Stimulated activated CD4-positive, alpha-beta T cell treated with anti-CD3 and anti-CD28 coated beads, Interleukin-2, amount 100 ng/mL, for 4 hours (primary cell): ENCODE results near the gene MINK1.

Experiments
- DNase-seq: peaks from one replicate; pipeline ENCODE4 v3.0.0-alpha.2; 2020; ENCODE audit warnings: low read depth

MINK1 gene

GRCh38 chr17:4933646-4934045 is 100.5 kb downstream of the MINK1 start:
- DNase-seq = no peak

DNA sequence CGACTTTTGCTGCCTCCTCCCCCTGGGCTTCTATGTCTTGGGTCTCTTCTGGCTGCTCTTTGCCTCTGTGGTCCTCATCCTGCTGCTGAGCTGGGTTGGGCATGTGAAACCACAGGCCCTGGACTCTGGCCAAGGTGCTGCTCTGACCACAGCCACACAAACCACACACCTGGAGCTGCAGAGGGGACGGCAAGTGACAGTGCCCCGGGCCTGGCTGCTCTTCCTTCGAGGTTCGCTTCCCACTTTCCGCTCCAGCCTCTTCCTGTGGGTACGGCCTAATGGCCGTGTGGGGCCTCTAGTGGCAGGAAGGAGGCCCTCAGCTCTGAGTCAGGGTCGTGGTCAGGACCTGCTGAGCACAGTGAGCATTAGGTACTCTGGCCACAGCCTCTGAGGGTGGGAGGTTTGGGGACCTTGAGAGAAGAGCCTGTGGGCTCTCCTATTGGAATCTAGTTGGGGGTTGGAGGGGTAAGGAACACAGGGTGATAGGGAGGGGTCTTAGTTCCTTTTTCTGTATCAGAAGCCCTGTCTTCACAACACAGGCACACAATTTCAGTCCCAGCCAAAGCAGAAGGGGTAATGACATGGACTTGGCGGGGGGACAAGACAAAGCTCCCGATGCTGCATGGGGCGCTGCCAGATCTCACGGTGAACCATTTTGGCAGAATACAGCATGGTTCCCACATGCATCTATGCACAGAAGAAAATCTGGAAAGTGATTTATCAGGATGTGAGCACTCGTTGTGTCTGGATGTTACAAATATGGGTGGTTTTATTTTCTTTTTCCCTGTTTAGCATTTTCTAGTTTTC is 101.2 kb downstream of the MINK1 start:
- no peak for DNase-seq

GRCh38 chr17:4935650-4936049 is 102.5 kb downstream of the MINK1 start:
- no peak for DNase-seq

DNA sequence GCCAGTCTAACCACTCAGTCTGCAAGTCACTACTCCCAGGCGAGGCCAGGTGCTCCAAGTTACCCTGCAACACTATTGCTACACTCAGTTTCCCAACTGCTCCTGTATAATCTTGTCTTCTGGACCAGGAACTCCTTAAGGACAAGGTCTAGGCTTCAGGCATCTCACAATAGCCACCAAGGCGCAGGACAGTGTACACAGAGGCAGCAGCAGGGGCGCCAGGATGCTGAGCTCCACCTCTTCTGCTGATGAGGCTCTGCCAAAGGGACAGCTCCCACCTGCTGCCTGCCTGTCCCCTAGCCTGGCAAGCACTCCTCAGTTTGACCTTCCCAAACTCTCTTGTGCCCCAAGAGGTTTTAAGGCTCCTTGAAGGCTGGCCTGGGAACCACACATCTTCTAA is 103.3 kb downstream of the MINK1 start:
- DNase-seq = no peak

GRCh38 chr17:4937553-4937952 is 104.4 kb downstream of the MINK1 start:
- DNase-seq = no peak

DNA sequence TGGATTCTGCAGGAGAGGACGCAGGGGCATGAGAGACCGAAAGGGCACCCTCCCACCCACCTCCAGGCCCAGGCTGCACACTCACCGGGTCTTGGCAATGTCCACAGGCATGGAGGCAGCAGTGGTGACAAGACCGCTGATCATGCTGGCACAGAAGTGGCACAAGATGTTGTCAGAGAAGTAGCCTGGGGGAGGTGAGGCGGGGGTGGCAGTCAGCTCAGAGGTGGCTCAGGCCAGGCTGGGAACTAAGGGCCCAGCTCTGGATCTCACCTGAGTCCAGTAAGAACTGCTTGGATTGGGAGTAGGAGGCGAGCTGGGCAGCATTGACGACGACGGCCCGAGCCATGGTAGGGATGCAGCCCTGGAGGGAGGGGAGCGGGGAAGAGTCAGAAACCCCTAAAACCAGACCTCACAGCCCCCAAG is 104.9 kb downstream of the MINK1 start:
- DNase-seq = no peak

DNA sequence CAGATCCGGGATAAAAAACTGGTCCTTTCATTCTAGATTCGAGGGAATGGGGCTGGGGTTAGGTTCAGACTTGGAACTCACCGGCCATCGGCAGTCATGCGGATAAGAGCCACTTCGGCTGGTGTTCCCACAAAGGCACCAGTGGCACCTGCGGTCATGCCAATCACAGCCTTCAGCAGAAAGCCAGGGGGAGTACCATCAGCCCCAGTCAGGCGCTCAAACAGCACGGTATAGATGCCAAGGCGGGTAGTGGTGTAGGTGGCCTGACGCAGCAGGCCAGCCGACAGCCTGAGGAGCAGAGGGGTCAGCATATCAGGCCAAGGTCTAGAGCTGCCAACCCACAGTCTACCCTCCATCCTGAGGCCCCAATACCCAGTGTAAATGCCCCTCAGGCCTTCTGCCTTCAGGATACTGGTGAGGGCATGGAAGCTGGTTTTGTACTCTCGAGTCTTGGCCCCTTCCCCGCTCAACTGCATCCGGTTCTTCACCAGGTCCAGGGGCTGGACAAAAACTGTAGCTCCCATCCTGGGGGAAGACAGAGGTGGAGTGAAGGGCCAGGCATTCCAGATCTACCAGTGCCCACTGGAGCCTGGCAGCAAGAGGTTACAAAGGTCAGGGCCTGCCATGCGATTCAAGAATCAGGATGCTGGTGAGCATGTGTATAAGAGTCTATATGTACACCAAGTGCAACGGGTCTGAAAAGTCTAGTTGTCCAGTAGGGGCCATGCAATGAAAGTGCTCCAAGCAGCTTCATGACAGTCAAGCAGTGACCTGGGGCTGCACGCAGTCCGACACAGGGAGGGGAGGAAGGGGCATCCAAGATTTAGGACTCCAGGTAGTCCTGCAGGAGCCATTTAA is 105.8 kb downstream of the MINK1 start:
- DNase-seq = no peak

DNA sequence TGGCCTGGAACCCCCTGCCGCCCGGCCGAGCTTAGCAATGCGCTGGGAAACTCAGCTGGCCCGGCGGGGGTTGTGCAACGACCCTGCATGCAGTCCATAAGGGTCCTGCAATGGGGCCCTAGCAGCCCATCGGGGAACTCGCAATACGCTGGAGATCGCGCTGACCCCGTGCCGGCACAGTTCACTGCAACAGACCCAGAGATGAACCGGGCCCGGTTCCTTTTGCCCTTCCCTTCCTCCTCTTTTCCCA is 106.3 kb downstream of the MINK1 start:
- no peak for DNase-seq

DNA sequence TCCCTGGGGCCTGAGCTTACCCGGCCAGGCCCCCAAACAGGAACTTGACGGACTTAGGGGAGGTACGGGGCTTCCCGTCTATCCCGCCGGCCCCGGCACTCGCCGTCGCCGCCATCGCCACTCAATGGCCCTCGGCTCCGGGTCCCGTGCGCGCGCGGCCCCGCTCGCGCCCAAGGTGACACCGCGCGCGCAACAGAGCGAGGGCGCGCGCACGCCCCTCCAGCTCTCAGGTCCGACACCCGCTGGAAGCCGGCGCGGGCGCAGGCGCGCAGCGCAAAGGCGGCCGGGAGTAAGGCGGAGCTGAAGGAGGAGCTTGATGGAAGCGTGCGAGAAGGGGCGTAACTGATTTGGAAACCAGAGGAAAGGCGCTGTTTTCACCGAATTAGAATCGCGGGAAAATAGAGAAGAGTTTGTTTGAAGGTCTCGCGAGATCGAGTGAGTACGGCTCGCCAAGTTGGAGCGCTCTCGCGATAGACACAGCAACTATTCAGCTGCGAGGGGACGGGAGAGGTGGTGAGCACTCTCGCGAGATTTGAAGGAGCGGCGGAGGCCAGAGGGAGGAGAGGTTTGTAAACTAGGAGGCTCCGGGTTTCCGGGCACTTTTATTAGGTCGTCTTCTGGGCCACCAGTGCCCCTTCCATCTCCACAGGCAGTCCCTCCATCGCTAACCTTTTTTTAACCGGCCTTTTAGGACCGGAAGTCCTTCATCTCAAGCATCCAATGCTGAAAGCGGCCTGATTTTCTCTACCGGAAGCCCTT is 106.8 kb downstream of the MINK1 start, which contains the start of the genes RNF167 and SLC25A11:
TSS of gene RNF167 (plus strand) at position 473 of the 759 bp plus-strand sequence. CDS start 642 bp downstream, outside the sequence.
TSS of gene SLC25A11 (minus strand) at position 251 of the 759 bp plus-strand sequence. CDS start at position 115, 136 bp downstream.
- peak; percentile 95 for DNase-seq

- DNase-seq = no peak
Observed at GRCh38 chr17:4940555-4941318, 107.6 kb downstream of the MINK1 start.

DNA sequence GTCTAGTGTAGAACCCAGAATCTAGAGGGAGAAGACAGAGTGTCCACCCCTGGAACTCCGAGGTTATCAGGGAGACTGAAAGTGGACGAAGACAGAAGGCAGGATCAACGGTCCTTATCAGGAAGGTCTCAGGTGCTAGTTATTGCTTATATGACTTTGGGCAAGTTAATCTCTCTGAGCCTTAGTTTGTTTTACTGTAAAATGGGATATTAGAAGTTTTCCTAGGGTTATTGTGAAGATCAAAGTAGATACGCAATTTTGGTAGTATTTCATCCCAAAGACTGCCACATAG is 108.1 kb downstream of the MINK1 start:
- DNase-seq = no peak

DNA sequence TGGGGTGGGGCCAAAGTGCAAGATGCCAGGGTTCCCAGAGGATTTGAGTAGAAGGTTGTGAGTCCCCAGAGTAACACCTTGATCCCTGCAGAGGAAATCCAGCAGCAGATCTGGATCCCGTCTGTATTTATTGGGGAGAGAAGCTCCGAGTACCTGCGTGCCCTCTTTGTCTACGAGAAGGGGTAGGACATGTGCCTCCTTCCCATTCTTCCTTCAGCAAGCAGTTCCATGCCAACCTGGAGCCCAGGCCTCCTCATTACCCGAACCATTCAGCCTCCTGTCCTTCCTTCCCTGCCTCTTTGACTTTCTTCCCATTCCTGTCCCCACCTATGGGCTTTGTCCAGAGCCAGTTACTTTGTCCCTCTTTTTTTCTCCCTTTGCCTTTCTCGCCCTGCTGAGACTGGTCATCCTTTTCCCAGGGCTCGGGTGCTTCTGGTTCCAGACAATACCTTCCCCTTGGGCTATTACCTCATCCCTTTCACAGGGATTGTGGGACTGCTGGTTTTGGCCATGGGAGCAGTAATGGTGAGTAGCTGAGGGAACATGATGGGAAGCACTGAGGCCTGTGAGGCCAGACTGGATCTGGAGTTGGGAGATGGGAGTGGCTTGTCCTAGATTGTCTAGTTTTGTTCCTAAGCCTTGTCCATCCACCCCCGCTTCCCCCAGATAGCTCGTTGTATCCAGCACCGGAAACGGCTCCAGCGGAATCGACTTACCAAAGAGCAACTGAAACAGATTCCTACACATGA is 109.8 kb downstream of the MINK1 start:
- DNase-seq = no peak

GRCh38 chr17:4944163-4944553 is 111.0 kb downstream of the MINK1 start:
- DNase-seq = no peak

- DNase-seq = no peak
Observed at GRCh38 chr17:4944554-4945175, 111.5 kb downstream of the MINK1 start.

- peak; percentile 85 for DNase-seq
Observed at GRCh38 chr17:4945176-4945943, 112.2 kb downstream of the MINK1 start.

DNA sequence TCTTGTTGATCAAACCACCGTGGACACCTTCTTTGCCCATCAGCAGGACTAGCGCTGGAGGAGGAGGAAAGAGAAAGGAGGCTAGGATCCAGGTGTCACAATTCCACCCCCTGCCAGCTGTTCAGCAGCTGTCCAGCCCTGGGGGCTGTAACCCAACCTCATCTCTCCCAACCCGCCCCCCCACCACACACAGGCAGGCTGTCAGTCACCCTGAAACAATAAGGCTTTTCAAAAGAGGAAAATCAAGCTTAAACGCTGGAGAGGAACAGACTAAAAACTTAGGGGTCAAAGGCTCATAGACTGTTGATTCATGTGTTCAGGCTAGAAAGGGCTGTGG is 112.8 kb downstream of the MINK1 start:
- no peak for DNase-seq

GRCh38 chr17:4946312-4946976 is 113.3 kb downstream of the MINK1 start:
- no peak for DNase-seq

GRCh38 chr17:4947010-4947410 is 113.9 kb downstream of the MINK1 start:
- DNase-seq = no peak
